ENCODE results near the gene PTPN14. TPM values are rescaled to one million over a fixed set of nuclear protein-coding genes. Genes with fewer than 3 reads are reported as not detected.

Gene PTPN14
- total RNA-seq, 1 donor = 104 TPM

DNA sequence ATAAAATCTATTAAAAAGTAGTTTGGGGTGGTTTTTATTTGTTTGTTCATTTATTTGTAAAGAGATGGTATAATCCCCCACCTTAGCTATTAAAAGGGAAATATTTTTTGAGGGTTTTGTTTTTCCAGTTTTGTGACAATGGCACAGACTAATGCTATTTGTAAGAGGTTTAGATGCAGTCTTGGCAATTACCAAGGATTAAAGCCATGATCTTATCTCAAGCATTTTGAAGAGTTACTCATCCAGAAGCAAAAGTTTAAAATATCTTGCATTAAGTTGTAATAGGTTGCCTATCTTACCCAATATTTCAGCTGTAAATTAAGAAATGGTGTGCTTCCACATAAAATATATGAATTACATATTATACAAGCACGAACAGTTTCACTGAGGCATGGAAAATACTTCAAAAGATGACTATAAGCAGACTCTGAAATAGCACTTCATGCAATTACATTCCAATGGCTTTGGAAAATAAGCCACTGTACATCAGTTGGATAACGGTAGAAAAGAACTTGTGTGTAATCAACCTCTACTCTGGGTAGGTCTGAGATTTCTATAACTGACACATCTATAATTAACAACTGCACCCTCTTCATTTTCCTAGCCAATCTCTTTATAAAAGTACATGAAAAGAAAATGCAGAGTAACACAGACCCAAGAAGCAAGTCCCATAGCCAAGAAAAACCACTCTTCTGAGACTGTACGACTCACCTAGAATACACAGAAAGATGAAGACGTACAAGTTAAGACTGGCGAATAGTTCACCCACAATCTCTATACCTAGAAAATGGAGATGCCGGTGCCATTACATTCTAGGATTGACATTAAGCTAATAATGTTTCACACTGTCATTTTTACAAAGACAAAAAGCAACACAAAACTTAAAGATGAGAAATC is 95.2 kb downstream of the PTPN14 start:
- TF ChIP-seq, protein P1, sequence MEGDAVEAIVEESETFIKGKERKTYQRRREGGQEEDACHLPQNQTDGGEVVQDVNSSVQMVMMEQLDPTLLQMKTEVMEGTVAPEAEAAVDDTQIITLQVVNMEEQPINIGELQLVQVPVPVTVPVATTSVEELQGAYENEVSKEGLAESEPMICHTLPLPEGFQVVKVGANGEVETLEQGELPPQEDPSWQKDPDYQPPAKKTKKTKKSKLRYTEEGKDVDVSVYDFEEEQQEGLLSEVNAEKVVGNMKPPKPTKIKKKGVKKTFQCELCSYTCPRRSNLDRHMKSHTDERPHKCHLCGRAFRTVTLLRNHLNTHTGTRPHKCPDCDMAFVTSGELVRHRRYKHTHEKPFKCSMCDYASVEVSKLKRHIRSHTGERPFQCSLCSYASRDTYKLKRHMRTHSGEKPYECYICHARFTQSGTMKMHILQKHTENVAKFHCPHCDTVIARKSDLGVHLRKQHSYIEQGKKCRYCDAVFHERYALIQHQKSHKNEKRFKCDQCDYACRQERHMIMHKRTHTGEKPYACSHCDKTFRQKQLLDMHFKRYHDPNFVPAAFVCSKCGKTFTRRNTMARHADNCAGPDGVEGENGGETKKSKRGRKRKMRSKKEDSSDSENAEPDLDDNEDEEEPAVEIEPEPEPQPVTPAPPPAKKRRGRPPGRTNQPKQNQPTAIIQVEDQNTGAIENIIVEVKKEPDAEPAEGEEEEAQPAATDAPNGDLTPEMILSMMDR (IDR thresholded peaks at IDR 0.05; ENCODE audit: insufficient read depth, low read depth, low read length) = no peak
- peak; percentile 43 for DNase-seq (ENCODE audit: low read depth)
- no peak overlapping the region for H3K4me3 ChIP-seq (ENCODE audit: low read depth, low read length)

DNA sequence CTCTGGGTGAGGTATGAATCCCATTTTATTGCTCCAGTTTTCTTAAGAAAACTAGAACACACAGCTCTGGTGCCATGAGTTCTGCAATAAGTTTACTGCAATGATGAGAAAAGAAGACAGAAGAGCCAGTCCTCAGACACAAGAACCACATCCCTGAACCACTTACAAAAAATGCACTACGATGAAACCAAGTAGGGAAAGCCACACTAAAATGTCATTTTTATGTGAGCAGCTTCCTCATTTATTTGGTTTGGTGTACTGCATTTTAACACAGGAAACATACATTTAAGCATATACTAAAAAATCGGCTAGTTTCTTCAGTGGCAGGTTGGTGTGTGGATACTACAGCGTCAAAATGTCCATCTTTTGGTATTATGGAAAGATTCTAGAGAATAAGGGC is 95.9 kb downstream of the PTPN14 start:
- TF ChIP-seq, protein P1 (IDR thresholded peaks at IDR 0.05; ENCODE audit: insufficient read depth, low read depth, low read length) = no peak
- no peak for DNase-seq (ENCODE audit: low read depth)
- no peak overlapping the region for H3K4me3 ChIP-seq (ENCODE audit: low read depth, low read length)

DNA sequence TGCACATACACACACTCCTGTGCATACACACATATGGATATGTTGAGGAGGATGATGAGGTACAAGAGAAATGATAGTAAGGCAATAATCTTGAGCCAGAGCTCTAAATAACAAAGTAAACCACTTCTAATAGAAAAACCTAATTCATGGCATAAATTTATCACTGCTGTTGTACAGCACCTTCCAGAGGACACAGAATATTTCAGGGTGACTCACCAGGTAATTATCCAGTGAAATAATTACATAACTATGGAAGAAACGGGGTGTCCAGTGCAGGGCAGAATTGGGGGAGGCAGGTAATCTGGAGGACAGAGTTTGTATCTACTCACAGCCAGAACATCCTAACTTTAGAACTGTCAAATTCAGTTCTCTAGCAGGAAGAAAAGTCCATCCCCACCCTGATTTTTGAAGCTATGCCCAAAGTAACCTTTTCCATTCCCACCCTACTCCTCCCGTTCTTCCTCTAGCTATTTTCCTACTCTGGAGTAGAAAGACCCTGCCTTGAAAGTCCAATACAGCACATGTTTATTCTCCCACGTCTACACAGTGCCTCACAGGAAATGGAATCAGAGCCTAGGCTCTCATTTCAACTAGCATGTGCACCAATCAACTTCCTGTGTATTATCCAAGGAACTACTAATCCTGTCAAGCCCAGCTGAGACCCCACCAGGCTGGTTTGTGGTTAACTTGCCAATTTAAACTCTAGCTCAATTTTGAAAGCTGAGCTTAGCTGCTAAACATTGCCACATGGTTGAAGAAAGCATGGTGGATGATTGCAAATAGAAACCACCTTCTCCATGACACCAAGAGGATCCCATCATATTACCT is 96.6 kb downstream of the PTPN14 start:
- H3K4me3 ChIP-seq (ENCODE audit: low read depth, low read length) = no peak overlapping the region
- TF ChIP-seq, protein P1 (IDR thresholded peaks at IDR 0.05; ENCODE audit: insufficient read depth, low read depth, low read length) = no peak
- DNase-seq (ENCODE audit: low read depth) = peak; percentile 93

DNA sequence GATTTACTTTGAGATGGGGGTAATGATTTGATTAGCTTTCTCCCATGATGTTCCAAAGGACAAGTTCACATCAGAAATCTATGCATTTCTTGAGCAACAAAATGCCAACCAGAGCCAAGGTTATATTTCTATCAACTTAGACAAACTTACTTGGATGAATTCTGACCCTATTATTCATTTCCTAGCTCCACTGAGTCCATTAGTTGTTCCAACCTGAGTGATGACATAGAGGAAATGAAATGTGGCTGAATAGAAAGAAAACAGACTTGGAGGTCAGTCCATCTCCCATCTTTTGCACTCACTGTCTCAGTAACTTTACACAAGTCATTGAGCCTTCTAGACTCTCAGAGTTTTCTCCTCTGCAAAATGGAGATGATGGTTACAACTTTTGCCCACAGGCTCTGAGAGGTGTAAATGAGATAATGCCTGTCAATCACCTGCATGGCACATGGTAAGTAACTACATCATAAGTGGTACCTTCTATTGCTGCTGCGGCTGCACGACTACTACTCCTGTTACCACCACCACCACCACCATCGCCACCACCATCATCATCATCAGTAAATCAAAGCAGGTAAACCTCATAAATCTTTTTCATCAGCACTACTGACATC is 98.2 kb downstream of the PTPN14 start:
- no peak for DNase-seq (ENCODE audit: low read depth)
- TF ChIP-seq, protein P1 (IDR thresholded peaks at IDR 0.05; ENCODE audit: insufficient read depth, low read depth, low read length) = no peak
- no peak overlapping the region for H3K4me3 ChIP-seq (ENCODE audit: low read depth, low read length)

DNA sequence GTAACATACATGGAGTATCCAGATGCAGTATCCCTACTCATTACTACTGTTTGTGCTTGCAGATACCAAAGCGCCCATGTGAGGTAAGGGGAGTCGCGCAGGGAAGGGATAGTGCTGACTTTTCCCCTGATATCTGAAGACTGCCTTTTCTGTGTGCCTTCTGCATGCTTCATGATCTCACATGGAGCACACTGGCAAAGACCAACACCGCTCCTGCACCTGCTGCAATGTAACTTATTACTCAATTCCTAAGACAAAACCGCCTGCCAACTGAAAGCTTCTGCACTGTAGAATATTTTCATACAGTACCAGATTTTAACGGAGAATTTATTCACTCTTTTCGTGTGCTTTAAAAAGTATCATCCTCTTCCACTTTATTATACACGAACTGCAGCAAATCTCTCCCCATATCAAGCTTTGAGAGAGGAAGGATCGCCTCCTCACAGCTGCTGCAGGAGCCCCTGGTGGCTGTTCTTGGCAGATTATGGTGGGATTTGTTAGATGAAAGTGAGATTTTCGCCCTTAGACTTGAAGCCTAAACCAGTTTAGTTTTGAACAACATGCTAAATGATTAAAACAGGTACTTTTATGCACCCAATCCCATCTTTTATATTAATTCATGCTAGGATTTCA is 99.1 kb downstream of the PTPN14 start:
- no peak overlapping the region for H3K4me3 ChIP-seq (ENCODE audit: low read depth, low read length)
- TF ChIP-seq, protein P1 (IDR thresholded peaks at IDR 0.05; ENCODE audit: insufficient read depth, low read depth, low read length) = peak; percentile 24
- DNase-seq (ENCODE audit: low read depth) = no peak

DNA sequence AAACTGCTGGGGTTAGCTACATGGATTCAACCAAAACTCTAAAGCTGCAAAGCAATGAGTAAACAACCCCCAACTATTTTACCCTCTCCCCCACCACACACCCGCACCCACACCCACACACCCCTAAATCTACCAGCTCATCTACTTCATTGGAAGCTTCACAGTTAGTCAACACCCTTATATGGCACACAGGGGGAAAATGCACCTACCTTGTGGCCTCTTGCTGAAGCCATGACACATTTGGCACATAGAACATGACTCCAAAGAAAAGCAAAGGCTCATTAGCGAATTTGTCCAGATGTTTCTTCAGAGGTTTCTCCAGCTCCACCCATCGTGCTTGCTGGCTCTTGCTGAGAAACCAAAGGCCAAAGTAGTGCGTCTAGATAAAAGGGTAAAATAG is 99.8 kb downstream of the PTPN14 start:
- TF ChIP-seq, protein P1 (IDR thresholded peaks at IDR 0.05; ENCODE audit: insufficient read depth, low read depth, low read length) = no peak
- no peak for DNase-seq (ENCODE audit: low read depth)

More for the DNA sequence above, 99.8 kb downstream of the PTPN14 start:
- H3K4me3 ChIP-seq (ENCODE audit: low read depth, low read length) = no peak overlapping the region
